Fibroblast of skin of abdomen (primary cell): ENCODE measurements around the gene INSM2.

Experiments used
- DNase-seq: peaks from one replicate; pipeline ENCODE4 v3.0.0-alpha.2; 2013

INSM2 gene

DNA sequence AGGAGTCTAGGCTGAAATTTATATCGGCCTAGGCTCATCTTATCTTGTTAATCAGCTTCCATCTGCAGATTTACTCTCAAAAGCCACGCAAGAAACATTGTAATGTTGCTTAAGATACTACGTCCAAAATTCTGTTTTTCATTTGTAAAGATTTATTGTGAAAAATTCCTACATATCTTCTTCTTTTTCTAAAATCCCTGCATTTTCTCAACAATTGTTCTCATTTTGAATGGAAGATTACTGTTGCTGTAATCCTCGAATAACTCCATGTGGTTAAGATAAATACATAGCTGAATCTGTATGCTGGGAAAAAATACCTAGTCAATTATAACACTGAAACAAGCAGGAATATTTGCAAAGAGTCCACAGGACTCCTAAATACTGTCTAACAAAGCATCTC lies 15.6 kb downstream of the INSM2 start:
- DNase-seq = no peak

DNA sequence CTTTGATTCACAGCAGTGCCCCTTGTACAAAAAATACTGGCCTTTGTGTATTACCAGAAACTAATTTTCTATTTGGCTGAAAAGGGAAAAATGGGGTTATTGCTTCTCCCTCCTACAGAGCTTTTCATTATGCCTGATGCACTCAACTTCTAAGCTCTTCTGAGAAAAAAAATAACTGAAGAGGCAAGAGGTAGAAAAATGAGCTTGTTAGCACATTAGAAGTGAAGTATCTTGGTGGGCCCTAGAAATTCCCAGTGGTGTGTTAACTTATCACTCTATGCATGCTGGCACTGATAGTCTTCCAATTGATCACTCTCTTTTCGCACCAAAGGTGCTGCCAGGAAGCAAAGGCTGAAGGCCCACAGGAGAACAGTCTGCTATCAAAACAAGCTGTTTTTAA lies 17.1 kb downstream of the INSM2 start:
- no peak for DNase-seq

DNA sequence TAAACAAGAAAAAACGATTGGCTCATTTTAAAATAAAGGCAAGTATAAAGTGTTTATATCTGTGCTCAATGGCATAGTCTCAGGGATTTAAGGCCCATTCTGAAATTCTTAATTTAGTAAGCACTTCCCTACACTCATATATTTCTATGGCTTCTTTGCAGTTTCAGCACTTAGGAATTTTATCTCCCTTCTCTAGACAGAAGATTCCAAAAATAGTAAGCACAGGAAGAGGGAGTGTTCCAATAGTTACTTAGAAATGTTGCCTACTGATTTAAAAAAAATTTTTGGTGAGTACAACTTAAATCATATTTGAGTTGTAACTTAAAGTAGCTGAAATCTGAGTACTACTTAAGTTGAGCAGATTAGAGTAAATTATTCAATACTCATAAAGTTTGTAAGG lies 19.8 kb downstream of the INSM2 start:
- DNase-seq = peak; percentile 40

DNA sequence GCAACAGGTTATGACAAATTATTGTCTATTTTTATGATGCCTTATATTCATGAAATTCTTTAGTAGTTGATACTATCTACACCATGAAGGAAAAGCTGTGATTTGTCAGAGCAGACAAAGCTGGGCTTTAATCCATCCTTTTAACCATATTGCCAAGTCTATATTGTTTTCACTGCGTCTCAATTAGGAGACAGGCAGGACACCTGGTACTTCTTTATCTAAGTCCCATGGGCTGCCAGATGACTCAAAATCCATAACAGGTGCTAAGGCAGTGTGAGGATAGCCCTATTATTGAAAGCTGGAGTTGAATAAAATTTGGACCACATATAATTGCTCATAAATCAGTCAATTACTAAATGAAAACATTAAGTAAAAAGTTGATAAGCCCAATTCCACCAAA lies 22.6 kb downstream of the INSM2 start:
- no peak for DNase-seq

DNA sequence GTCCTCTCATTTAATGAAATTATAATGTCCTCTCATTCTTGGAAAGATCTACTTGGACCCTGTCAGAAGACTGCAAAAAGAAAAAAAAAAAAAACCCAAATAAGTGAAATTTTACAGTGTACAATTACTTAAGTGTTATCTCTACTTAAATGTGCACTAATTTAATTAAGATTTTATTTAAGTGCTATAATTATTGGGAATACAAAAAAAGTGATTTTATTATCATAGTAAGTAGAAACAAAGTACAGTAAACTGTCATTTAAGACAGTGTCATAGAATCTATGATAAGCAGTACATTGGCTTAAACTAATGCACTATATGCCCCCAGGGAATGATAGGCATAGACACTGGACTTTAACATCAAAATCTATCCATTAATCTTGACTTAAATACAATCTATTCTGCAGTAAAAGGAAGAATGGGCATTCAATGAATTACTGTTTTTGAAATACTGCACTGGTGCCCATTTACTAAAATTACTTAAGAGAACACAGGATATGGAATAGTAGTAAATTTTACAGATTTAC lies 23.3 kb downstream of the INSM2 start:
- DNase-seq = no peak

DNA sequence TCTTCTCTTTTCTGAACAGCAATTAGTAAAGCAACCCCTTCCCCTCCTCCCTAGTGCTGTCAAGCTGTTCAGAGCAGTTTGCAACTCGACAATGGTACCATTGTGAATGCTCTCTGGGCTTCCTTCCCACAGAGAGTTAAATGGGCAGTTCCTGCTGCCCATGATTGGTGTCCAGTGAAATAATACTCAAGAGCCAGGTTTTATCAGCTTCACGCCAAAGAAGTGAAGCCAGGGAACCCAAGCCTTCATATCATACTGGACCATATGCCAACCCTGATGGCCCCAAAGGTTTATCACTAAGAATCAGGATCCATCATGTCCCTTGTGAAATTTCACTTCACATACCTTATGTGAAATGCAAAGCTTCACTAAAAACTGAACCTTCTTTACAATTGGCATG lies 24.7 kb downstream of the INSM2 start:
- DNase-seq = no peak

DNA sequence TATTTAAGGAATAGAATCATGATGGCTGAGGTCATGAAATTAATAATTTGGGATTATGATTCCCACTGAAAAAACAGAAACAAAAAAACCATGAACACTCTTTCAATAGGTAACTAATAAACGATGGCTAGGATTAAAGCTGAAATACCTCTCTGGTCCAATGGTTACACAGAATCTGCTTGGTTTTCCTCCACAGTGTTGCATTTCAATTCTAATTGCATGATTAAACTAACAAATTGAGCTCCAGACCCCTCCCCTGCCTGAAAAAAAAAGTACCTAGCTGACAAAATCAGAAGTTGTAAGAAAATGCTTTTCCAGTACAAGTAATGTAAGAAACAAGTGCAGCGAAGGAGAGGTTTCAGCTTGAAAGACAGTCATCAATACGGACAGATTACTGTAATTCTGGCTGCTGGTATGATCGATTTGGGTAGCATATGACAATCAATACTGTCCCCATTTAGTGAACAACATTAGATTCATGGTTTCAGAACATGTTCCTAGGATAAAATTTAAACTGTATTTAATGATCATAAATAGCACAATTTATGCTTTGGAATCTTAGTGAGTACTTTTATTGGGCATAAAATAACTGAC lies 32.0 kb downstream of the INSM2 start:
- DNase-seq = no peak

DNA sequence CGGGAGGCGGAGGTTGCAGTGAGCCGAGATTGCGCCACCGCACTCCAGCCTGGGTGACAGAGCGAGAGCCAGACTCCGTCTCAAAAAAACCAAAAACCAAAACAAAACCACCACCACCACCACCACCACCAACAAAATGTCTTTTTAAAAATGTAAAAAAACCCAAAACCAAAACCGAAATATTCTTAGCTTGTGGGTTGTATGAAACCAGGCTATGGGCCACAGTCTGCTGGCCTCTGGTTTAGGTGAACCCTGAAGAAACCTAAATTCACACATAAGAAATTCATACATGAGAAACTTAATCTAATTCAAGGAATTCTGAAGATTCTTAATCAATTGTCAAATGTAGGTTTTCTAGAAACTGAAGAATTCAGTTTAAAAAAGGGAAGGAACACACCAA lies 37.6 kb downstream of the INSM2 start:
- DNase-seq = no peak

DNA sequence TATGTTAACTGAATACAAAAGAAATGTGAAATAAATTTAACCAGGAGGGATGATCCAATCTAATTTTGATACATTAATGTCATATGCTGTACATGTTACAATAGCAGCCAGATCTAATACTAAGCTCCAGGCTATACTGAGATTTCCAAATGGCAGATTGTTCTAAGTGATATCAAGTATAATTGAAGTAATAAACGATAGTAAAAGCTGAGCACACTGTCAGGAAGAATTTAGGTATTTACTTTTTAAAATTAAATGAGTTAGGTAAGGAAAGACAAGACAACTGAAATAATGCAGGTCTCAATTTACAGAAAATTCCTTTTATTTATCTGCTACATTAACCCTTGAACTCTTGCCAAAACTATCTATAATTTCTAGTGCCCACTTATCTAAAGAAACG lies 39.9 kb downstream of the INSM2 start:
- DNase-seq = no peak

DNA sequence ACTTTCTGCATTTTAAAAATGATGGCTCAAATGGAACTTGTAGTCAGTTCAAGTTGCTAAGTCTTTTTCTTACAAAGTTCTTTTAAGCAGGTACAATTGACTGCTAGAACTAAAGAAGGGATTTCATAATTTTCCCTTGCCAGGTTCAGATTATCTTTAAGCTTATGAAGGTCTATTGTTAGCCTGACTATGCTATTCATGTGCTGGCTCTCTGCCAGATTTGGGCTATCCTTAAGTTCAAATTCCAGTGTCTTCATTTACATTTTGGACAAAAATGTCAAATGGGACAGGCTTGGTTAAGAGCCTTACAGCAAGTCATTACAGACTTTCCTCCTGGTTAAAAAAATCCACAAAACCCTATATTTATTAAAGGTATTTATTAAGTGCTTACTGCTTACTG lies 42.3 kb downstream of the INSM2 start:
- DNase-seq = peak; percentile 7

DNA sequence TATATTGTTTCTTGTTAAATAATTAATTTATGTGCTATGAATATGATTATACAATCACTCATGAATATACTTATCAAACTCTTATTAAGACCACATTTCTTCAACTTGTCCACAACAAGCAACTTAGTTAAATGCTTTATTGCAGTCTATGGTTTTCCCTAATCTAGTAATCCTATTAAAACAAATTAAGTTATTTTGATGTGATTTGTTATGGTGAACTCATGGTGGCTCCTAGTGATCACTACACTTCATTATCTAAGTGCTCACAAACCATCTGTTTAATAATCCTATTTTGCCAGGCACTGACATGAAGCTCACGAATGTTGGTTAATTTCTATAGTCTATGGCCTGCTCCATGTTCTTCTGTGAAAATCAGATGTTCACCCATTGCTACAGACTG lies 42.9 kb downstream of the INSM2 start:
- no peak for DNase-seq

DNA sequence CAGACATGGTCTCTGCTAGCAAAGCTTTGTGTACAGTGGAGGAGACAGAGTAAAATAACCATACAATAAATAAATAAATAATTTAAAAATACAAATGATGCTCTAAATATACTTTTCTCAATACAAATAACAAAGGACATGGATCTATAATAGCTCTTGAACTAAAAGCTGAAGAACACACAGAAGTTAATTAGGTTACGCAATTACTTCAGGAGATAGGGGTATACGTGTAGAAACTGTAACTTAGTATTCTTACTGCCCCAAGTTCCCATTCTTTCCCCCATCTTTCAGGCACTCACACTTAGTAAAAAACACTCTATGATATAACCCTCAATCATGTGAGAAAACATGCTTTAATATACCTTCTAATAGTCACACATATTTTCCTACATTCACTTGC lies 44.2 kb downstream of the INSM2 start:
- DNase-seq = no peak

DNA sequence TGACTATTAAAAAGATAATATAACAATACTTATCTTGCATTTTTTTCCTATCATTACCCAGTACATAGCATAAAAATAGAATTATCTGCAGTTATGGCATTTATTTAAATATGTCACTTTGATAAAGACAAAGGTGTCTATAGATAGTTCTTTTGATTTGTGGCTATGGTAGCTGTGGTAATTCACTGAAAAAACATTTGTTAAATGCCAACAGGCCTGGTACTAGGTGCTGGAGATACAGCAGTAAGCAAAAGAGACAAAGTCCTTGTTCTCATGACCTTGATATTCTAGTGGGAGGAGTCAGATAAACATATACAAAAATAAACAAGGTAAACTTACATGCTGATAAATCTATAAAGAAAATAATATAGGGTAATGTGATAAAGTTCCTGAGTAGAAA lies 44.7 kb downstream of the INSM2 start:
- no peak for DNase-seq
